IPS-20b (cell line): ENCODE measurements around the gene CNOT10.
"Not testable (repeated sequence)": the region's sequence is repeated elsewhere in the genome, so short reads cannot be mapped to it uniquely, and the experiment has no call there.

Experiments
- H3K27ac ChIP-seq: one replicate; pipeline ENCODE4 v1.5.1; 2013; ENCODE audit warnings: low read length
- H3K27me3 ChIP-seq: 2 replicates; pipeline ENCODE4 v1.6.1; 2013; ENCODE audit warnings: mild to moderate bottlenecking, low read length, inconsistent platforms; ENCODE audit not compliant: insufficient read depth
- H3K36me3 ChIP-seq: 2 replicates; pipeline ENCODE4 v1.6.1; 2013; ENCODE audit warnings: low read depth, mild to moderate bottlenecking, inconsistent platforms, low read length, moderate library complexity; ENCODE audit not compliant: insufficient read depth
- H3K4me1 ChIP-seq: 2 replicates; pipeline ENCODE4 v1.6.1; 2013; ENCODE audit warnings: mild to moderate bottlenecking, control low read depth, inconsistent platforms, low read length, moderate library complexity; ENCODE audit not compliant: insufficient read depth
- H3K4me3 ChIP-seq: 2 replicates; pipeline ENCODE4 v1.5.1; 2013; ENCODE audit warnings: mild to moderate bottlenecking, low read length, inconsistent platforms
- H3K9ac ChIP-seq: 2 replicates; pipeline ENCODE4 v1.6.1; 2013; ENCODE audit warnings: low read depth, mild to moderate bottlenecking, inconsistent platforms, low read length, moderate library complexity
- H3K9me3 ChIP-seq: 2 replicates; pipeline ENCODE4 v1.6.1; 2013; ENCODE audit warnings: mild to moderate bottlenecking, low read depth, low read length, inconsistent platforms; ENCODE audit not compliant: insufficient read depth

CNOT10 gene

GRCh38 chr3:32801440-32801839 lies 116.5 kb downstream of the CNOT10 start:
- H3K9me3 ChIP-seq, H3K27ac ChIP-seq, H3K4me3 ChIP-seq, H3K4me1 ChIP-seq, H3K36me3 ChIP-seq, H3K27me3 ChIP-seq, H3K9ac ChIP-seq: not testable (repeated sequence)

- Histone ChIP-seq H3K9ac (no peak overlapping the region; the same call in 1 of the 2 replicates), H3K27ac (no peak overlapping the region), H3K36me3 (peaks cover 6% of the 10 kb centered on the region), H3K9me3 (no peaks in the 10 kb centered on the region), H3K27me3 (no peaks in the 10 kb centered on the region), H3K4me3 (no peak overlapping the region), H3K4me1 (peaks cover 30% of the 10 kb centered on the region)
Observed at GRCh38 chr3:32813180-32813579, 128.2 kb downstream of the CNOT10 start.

- Histone ChIP-seq H3K9ac (peak overlapping the region; percentile 85; the same call in 1 of the 2 replicates), H3K4me3 (peak overlapping the region; percentile 93), H3K27ac (no peak overlapping the region), H3K27me3 (no peaks in the 10 kb centered on the region), H3K9me3 (no peaks in the 10 kb centered on the region), H3K36me3 (peaks cover 15% of the 10 kb centered on the region), H3K4me1 (peaks cover 30% of the 10 kb centered on the region)
Observed at GRCh38 chr3:32814361-32814760, 129.4 kb downstream of the CNOT10 start.

- no peaks in the 10 kb centered on the region for H3K9me3 ChIP-seq
- H3K4me3 ChIP-seq = peak overlapping the region; percentile 93
- no peaks in the 10 kb centered on the region for H3K27me3 ChIP-seq
Observed at GRCh38 chr3:32815841-32816438, 131.0 kb downstream of the CNOT10 start.

GRCh38 chr3:32816439-32817256 lies 131.7 kb downstream of the CNOT10 start:
- H3K27me3 ChIP-seq = no peaks in the 10 kb centered on the region
- H3K36me3 ChIP-seq = peaks cover 38% of the 10 kb centered on the region
- peak overlapping the region; percentile 98 for H3K9ac ChIP-seq
- H3K9me3 ChIP-seq = no peaks in the 10 kb centered on the region
- peak overlapping the region; percentile 92 for H3K27ac ChIP-seq
- H3K4me3 ChIP-seq = peak overlapping the region; percentile 93
- peaks cover 30% of the 10 kb centered on the region for H3K4me1 ChIP-seq

More at GRCh38 chr3:32815841-32816438, 131.0 kb downstream of the CNOT10 start:
- H3K9ac ChIP-seq = peak overlapping the region; percentile 85
- peaks cover 31% of the 10 kb centered on the region for H3K36me3 ChIP-seq
- peak overlapping the region; percentile 63 for H3K27ac ChIP-seq
- H3K4me1 ChIP-seq = peaks cover 30% of the 10 kb centered on the region

GRCh38 chr3:32817257-32817557 lies 132.2 kb downstream of the CNOT10 start:
- Histone ChIP-seq H3K9me3 (no peaks in the 10 kb centered on the region), H3K27ac (peak overlapping the region; percentile 92), H3K4me1 (peaks cover 30% of the 10 kb centered on the region), H3K4me3 (peak overlapping the region; percentile 93), H3K36me3 (peaks cover 43% of the 10 kb centered on the region), H3K9ac (peak overlapping the region; percentile 98), H3K27me3 (no peaks in the 10 kb centered on the region)

GRCh38 chr3:32817558-32818228 lies 132.7 kb downstream of the CNOT10 start, which contains the start of gene TRIM71:
Gene TRIM71 (plus strand): TSS chr3:32817997. CDS start chr3:32818081, 84 bp downstream.
- Histone ChIP-seq H3K4me3 (peak within 1 kb of the TSS; percentile 93), H3K27ac (peak within 1 kb of the TSS; percentile 92), H3K9me3 (no peaks in the 10 kb centered on the region), H3K9ac (peak within 1 kb of the TSS; percentile 98), H3K4me1 (peaks cover 33% of the 10 kb centered on the region), H3K27me3 (no peaks in the 10 kb centered on the region), H3K36me3 (peaks cover 47% of the 10 kb centered on the region)

- H3K4me3 ChIP-seq = peak overlapping the region; percentile 93
- peak overlapping the region; percentile 92 for H3K27ac ChIP-seq
- H3K27me3 ChIP-seq = no peaks in the 10 kb centered on the region
- H3K36me3 ChIP-seq = peaks cover 53% of the 10 kb centered on the region
- peak overlapping the region; percentile 98 for H3K9ac ChIP-seq
- peaks cover 31% of the 10 kb centered on the region for H3K4me1 ChIP-seq
- H3K9me3 ChIP-seq = no peaks in the 10 kb centered on the region
Observed at GRCh38 chr3:32818229-32818969, 133.4 kb downstream of the CNOT10 start.

- Histone ChIP-seq H3K9me3 (no peaks in the 10 kb centered on the region), H3K4me3 (peak overlapping the region; percentile 93), H3K9ac (peak overlapping the region; percentile 98), H3K27me3 (no peaks in the 10 kb centered on the region), H3K36me3 (peaks cover 58% of the 10 kb centered on the region), H3K4me1 (peaks cover 25% of the 10 kb centered on the region), H3K27ac (peak overlapping the region; percentile 92)
Observed at GRCh38 chr3:32818970-32819511, 134.1 kb downstream of the CNOT10 start.

GRCh38 chr3:32819551-32820348 lies 134.8 kb downstream of the CNOT10 start:
- peak overlapping the region; percentile 98 for H3K9ac ChIP-seq
- H3K4me1 ChIP-seq = peaks cover 23% of the 10 kb centered on the region
- H3K36me3 ChIP-seq = peaks cover 64% of the 10 kb centered on the region
- H3K9me3 ChIP-seq = no peaks in the 10 kb centered on the region
- no peaks in the 10 kb centered on the region for H3K27me3 ChIP-seq
- H3K4me3 ChIP-seq = peak overlapping the region; percentile 93
- H3K27ac ChIP-seq = peak overlapping the region; percentile 92
